Stimulated activated CD4-positive, alpha-beta T cell treated with anti-CD3 and anti-CD28 coated beads, Interleukin-4, amount 100 ng/mL, for 4 hours (primary cell): ENCODE data around the gene CXXC4.

Experiments
- DNase-seq, 2 experiments: peaks; one replicate each; pipeline ENCODE4 v3.0.0-alpha.2; 2020

The CXXC4 gene

DNA sequence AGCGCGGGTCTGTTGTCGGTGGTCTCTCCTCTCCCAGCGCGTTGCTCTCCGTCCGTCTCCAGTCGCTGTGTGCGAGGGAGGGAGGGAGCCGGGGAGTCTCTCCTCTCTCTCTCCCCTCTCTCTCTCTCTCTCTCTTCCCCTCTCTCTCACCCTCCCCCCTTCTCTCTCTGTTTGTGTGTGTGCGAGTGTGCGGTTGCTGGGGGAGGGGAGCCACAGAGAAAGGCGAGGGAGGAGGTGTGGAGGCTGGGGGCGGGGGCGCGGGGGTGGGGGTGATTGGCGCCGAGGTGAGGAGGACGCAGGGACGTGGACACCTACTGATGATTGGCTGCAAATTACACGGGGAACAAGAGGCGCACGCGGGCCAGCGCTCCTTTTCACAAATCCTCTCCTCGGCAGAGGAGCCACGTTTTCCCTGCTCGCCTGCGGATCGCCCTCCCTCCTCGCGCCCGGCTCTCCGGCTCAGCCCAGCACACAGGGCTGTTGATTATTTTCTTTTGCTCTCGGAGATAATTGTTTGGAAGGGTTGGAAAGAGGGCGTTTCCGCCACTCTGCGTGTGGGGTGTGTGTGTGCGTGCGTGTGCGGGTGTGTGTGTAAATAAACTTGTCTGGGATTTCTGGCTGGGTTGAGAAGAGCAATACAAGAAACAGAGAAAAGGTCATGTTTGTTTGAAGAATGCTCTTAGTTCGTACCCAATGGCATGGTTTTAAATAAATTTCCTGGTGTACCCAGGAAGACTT, at the start of gene CXXC4:
CXXC4 (minus strand) TSS at position 73 of the 738 bp plus-strand sequence. CDS start 3,092 bp downstream, outside the sequence.
- DNase-seq = no peak

- no peak for DNase-seq
Measured at GRCh38 chr4:104533156-104533555, 38.5 kb upstream of the CXXC4 start.

- no peak for DNase-seq
Measured at GRCh38 chr4:104532677-104533076, 38.0 kb upstream of the CXXC4 start.

GRCh38 chr4:104531390-104531789, 36.7 kb upstream of the CXXC4 start:
- no peak for DNase-seq

- no peak for DNase-seq
Measured at GRCh38 chr4:104530426-104530825, 35.7 kb upstream of the CXXC4 start.

DNA sequence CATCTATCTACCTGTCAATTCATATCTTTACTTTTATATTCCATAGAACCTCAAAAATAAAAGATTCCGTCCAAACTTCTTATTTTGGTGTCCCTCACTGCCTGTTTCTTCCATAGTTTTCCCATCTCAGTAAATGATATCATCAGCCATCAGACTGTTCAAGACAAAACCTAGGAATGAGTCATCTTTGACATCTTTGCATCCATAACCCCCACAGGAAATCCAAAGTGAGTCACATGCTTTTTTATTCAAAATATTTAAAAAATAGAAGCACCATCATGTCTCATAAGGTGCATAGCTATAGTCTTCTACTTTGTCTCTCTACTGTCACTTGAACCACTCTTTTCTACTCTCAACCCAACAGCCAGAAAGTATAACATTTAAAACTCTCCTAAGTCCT, 29.9 kb upstream of the CXXC4 start:
- DNase-seq = no peak

- no peak for DNase-seq
Measured at GRCh38 chr4:104524026-104524425, 29.3 kb upstream of the CXXC4 start.

- DNase-seq = no peak
Measured at GRCh38 chr4:104519588-104519987, 24.9 kb upstream of the CXXC4 start.

- no peak for DNase-seq
Measured at GRCh38 chr4:104516884-104517283, 22.2 kb upstream of the CXXC4 start.

DNA sequence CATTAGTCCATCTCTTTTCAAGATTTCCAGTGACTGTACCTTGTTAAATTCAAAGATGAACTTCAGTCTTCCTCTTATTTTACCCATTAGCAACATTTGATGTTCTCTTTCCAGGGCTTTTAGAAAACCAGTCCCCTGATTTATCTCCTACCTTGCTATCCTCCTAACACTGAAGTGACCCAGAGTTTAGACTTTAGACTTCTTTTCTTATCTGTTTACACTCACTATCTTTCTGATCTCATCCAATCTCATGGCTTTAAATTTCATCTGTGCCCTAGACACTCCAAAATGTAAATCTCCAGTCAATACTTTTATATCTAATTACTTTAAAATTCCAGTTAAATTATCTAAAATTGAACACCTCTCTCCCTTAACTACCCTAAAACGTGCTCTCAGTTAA, 13.5 kb upstream of the CXXC4 start:
- no peak for DNase-seq

DNA sequence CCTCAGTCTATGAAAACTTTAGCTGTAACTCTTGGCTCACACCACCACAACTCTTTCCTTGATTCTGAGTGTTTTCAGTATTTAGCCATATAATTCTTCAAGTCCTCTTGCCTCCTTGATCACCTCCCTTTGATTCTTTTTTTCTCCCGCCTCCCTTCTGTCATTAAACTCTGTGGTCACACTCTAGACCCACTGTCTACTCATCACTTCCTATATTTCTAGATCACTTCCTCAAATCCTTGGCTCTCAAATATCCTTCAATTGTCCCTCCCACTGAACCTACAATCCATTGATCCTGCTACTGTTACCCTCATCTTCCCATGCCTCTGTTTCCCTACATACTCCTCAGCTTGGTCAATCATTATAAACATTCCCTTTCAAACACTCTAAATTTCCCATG, 12.4 kb upstream of the CXXC4 start:
- no peak for DNase-seq

DNA sequence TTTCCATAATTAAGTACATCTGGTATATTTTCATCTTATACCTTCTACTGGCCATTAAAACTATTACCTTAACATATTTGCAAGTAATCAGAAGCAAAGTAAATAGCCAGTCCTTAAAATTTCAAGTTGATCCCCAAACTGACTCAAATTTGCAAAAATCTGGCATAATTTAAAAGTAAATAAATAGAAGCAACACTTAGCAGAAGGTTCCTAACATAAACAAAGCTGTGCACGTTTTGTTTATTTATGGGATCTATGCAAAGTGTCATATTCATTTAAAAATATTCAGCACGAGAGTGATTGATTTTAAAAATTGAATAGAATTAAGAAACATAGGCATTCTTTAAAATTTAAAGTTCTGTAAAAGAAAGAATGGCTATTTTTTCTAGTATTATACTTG, 9.8 kb upstream of the CXXC4 start:
- DNase-seq = no peak

- no peak for DNase-seq
Measured at GRCh38 chr4:104502471-104502870, 7.8 kb upstream of the CXXC4 start.

DNA sequence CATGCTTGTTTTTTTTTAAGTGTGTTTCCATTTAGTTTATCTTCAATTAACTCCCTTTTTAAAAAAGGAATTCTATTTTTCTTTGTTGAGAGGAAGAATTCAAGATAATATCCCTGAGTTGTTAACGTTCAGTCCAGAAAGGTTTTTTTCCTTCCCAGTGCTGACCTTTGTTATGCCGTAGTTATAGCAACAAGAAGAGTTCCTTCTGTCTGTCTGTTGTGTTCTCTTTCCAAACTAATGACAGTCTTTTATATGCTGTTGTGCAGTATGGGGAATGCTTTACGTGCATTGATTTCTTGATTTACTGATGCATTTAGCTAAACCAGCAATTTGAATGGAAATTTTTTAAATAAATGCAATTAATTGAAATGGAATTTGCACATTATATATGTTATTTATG, 6.6 kb upstream of the CXXC4 start:
- DNase-seq = no peak

GRCh38 chr4:104500442-104500841, 5.7 kb upstream of the CXXC4 start:
- DNase-seq = no peak

GRCh38 chr4:104494185-104494584, 509 bp downstream of the CXXC4 start:
- no peak for DNase-seq

DNA sequence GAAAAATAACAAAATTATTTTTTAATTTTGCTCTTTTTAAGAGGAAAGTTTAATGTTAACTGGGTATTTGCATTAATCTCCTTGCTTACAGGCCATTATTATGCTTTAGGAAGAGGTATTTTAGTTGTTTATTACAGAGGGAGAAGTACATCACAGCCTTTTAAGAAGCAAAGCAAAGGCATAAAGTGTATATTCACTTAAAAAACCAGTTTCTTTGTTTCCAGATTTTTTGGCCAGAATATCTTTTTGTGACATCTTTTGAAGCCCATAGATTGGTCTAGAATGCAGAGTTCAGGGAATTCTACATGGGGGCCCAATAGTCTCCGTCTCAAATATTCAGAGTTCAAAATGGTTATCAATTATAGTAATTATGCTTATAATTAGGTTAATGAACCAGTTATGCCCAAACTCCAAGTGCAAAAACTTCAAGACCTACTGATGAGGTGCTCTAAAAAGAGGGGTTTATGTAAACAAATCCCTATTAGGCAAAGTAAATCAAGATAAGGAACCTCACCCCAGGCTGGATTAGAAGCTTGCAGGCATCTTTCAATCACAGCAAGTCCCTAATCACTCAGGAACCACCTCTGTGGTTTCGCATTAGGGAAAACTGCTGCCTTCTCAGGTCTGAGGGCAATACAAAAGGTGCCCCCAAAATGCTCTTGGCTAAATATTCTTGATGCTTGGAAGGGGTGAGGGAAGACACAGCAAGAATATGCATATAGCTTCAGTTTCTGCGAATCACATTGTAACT, 1.4 kb downstream of the CXXC4 start:
- DNase-seq = no peak

- DNase-seq = no peak
Measured at GRCh38 chr4:104492183-104492771, 2.4 kb downstream of the CXXC4 start.

GRCh38 chr4:104491481-104492182, 3.1 kb downstream of the CXXC4 start:
- peak in 1 of 2 experiments; percentile 18 for DNase-seq

- peak; percentile 29 to 31 for DNase-seq
Measured at GRCh38 chr4:104490770-104491480, 3.8 kb downstream of the CXXC4 start.

GRCh38 chr4:104490096-104490769, 4.5 kb downstream of the CXXC4 start:
- no peak for DNase-seq

DNA sequence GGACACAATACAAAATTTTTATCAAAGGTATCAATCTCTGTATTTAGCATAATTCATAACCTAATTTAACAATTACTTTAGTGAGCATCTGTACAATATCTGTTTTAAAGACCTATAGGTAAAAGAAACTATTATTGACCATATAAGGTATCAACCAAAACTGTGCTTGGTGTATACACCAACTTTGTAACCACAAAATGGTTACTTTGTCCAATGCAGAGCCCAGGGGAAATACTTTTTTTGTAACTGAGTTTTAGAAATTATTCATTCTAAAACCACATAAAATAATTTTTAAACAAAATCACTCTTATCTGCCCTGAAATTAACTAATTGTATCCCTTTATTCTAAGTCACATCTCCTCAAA, 5.0 kb downstream of the CXXC4 start:
- DNase-seq = no peak
